ENCODE measurements around the gene TTC21A. TPM values are rescaled to one million over a fixed set of nuclear protein-coding genes. Genes with fewer than 3 reads are reported as not detected.
A peak's percentile ranks its signal among the peaks of the same experiment; 100 is the strongest.

TTC21A gene
- total and polyA plus RNA-seq, 2 of the 13 experiments (the other 11 are each of a cell fraction or from before 2014, with no cell fraction given) = 0.31 to 1.5 TPM

- no peaks in the 10 kb centered on the region for H3K4me1 ChIP-seq (ENCODE audit: insufficient read depth, low read length)
- H3K9ac ChIP-seq (ENCODE audit: insufficient read depth, low read depth, low read length) = no peak overlapping the region
- in situ Hi-C loops (cut with HindIII; ENCODE audit: extremely low pct_ligation_motif_present, low pct_unique_long_range_greater_than_20kb) = no loop called here
- DNase-seq (ENCODE audit: low spot score) (no peak), FAIRE-seq (no peak), ATAC-seq (no peak)
- BruUV-seq (replicated peaks) = no TSS peak
- ChIA-PET CTCF (ENCODE audit: low intra/inter-chr PET ratio, low total read pairs) (no interaction called here), POLR2A (no interaction called here)
- WGBS (ENCODE audit: low lambda C conversion rate) = 97% methylated on average over 3 of the region's 3 CpGs
- no peaks in the 10 kb centered on the region for H3K9me3 ChIP-seq (ENCODE audit: low read length)
- H3K36me3 ChIP-seq (replicated peaks in 1 of 2; ENCODE audit: control insufficient read depth in 1 of 2, insufficient read depth in 2 of 2, low read length in 2 of 2) = peaks cover 6 to 58% of the 10 kb centered on the region in 2 experiments
- TF ChIP-seq NR2C2 (CRISPR knock-in tag; IDR thresholded peaks at IDR 0.05; ENCODE audit: borderline replicate concordance) (no peak), EED (CRISPR knock-in tag; IDR thresholded peaks at IDR 0.05) (no peak), PAWR (CRISPR knock-in tag; IDR thresholded peaks at IDR 0.05; ENCODE audit: borderline replicate concordance) (no peak), RFXAP (CRISPR knock-in tag; IDR thresholded peaks at IDR 0.05; ENCODE audit: borderline replicate concordance) (no peak), MAFF (IDR thresholded peaks at IDR 0.05; ENCODE audit: low read depth, low read length) (peak; percentile 51; the same call in 1 of the 2 replicates), MAFK (conservative IDR thresholded peaks at IDR 0.05 in 1 of 2, IDR thresholded peaks at IDR 0.05 in 1 of 2; ENCODE audit: low read length in 2 of 2) (peak; percentile 50 to 61), RFX1 (IDR thresholded peaks at IDR 0.05) (no peak), MLXIP (CRISPR knock-in tag; IDR thresholded peaks at IDR 0.05; ENCODE audit: borderline replicate concordance) (no peak), TFDP1 (CRISPR knock-in tag; IDR thresholded peaks at IDR 0.05; ENCODE audit: borderline replicate concordance) (no peak)
- no peak overlapping the region for H3K27ac ChIP-seq (ENCODE audit: extremely low read length, insufficient read depth, low read length)
- H4K20me1 ChIP-seq (ENCODE audit: insufficient read depth, low read length) = peaks cover 12% of the 10 kb centered on the region; the same call in 1 of the 2 replicates
- no peaks in the 10 kb centered on the region for H3K27me3 ChIP-seq (ENCODE audit: control insufficient read depth in 1 of 2, insufficient read depth in 2 of 2, low read length in 2 of 2)
- no peak overlapping the region for H2AFZ ChIP-seq (ENCODE audit: low read length)
- no peak overlapping the region for H3K4me3 ChIP-seq (replicated peaks in 1 of 3; ENCODE audit: insufficient read depth in 1 of 3, low read depth in 2 of 3, low read length in 3 of 3)
- no peak overlapping the region for H3K4me2 ChIP-seq (ENCODE audit: low read depth, low read length)
- H3K79me2 ChIP-seq (ENCODE audit: insufficient read depth, low read length) = peaks cover 5% of the 10 kb centered on the region
- intact Hi-C loops (cut with micrococcal nuclease; ENCODE audit: unreplicated experiment) = no loop called here
Observed at GRCh38 chr3:39068556-39068955, 38.9 kb upstream of the TTC21A start.

Data from HepG2 (cell line).